Camera-type eye (tissue), 1 donor: ENCODE results near the gene VSIG8. TPM values are rescaled to one million over a fixed set of nuclear protein-coding genes. Genes with fewer than 3 reads are reported as not detected.

Source experiments
- total RNA-seq: library from RNA; depleted of rRNA; stranded (reverse); fragments of >200 nt; gene quantifications from one replicate; pipeline ENCODE4 v1.2.3, GENCODE V29; 2014

The VSIG8 gene
- not detected for total RNA-seq

GRCh38 chr1:159862557-159862956 is at the start of gene VSIG8:
VSIG8 (minus strand) TSS chr1:159862657; CDS start chr1:159862521, 136 bp downstream.

GRCh38 chr1:159900086-159900680 is 37.7 kb upstream of the VSIG8 start, which contains the start of gene CFAP45:
CFAP45 (minus strand) TSS chr1:159900165; CDS start chr1:159900098, 67 bp downstream.

GRCh38 chr1:159826441-159827101 is 35.9 kb downstream of the VSIG8 start, which contains the start of gene SLAMF8:
SLAMF8 (plus strand) TSS chr1:159826873; CDS start chr1:159826899, 26 bp downstream.

Other genes starting within 250 kb of the VSIG8 start
- gene CRP, start 148.1 kb downstream of the VSIG8 start, total RNA-seq, result not detected
- gene DUSP23, start 81.7 kb downstream of the VSIG8 start, total RNA-seq, result 14.7 TPM
- 0.16 TPM for gene FCRL6, start 60.3 kb downstream of the VSIG8 start, total RNA-seq
- gene SLAMF8, start 35.8 kb downstream of the VSIG8 start, total RNA-seq, result 0.60 TPM
- gene CFAP45, start 37.5 kb upstream of the VSIG8 start, total RNA-seq, result not detected
- 113 TPM for gene TAGLN2, start 62.9 kb upstream of the VSIG8 start, total RNA-seq
- gene IGSF9, start 83.0 kb upstream of the VSIG8 start, total RNA-seq, result 63.3 TPM
- not detected for gene SLAMF9, start 91.6 kb upstream of the VSIG8 start, total RNA-seq
- gene PIGM, start 169.3 kb upstream of the VSIG8 start, total RNA-seq, result 11.6 TPM
- gene KCNJ10, start 207.5 kb upstream of the VSIG8 start, total RNA-seq, result 7.6 TPM
- gene KCNJ9, start 218.9 kb upstream of the VSIG8 start, total RNA-seq, result 4.1 TPM
- gene IGSF8, start 236.0 kb upstream of the VSIG8 start, total RNA-seq, result 37.5 TPM